H1 (cell line): ENCODE results near the gene VAT1. TPM values are rescaled to one million over a fixed set of nuclear protein-coding genes. Genes with fewer than 3 reads are reported as not detected.
A peak's percentile ranks its signal among the peaks of the same experiment; 100 is the strongest.

Source experiments
- CTCF ChIA-PET: fragments of 300-600 bp; sonication (Branson Sonifier 250); formaldehyde crosslinking; loops from one replicate; lab custom pipeline; 2021; ENCODE audit not compliant: partially characterized antibody; lab: Charles Lee
- POLR2A ChIA-PET: fragments of 300-600 bp; sonication (Branson Sonifier 250); formaldehyde crosslinking; loops from one replicate; lab custom pipeline; 2021; ENCODE audit warnings: inconsistent platforms; ENCODE audit not compliant: partially characterized antibody; lab: Charles Lee
- DNase-seq, 2 experiments: peaks; one replicate each; pipeline versions ENCODE4 v3.0.0 to v3.0.0-alpha.2; 2010 to 2022; ENCODE audit warnings: low spot score in 2 of 2, low read depth in 1 of 2, mixed read lengths in 1 of 2
- FAIRE-seq: peaks from 2 replicates; lab custom pipeline; 2011; peaks lifted over from hg19 to GRCh38; lab: Jason Lieb, UNC
- H2AFZ ChIP-seq: 2 replicates; pipeline ENCODE4 v1.8.1; 2012; ENCODE audit warnings: low read length, inconsistent platforms
- H2AK5ac ChIP-seq: 2 replicates; pipeline ENCODE4 v1.6.1; 2013; ENCODE audit warnings: low read depth, low read length
- H2BK120ac ChIP-seq: replicated peaks from 2 replicates; pipeline ENCODE3; 2013; ENCODE audit warnings: low read depth, low read length, inconsistent platforms
- H2BK12ac ChIP-seq: 2 replicates; pipeline ENCODE4 v1.6.1; 2013; ENCODE audit warnings: low read depth, low read length
- H2BK15ac ChIP-seq: 2 replicates; pipeline ENCODE4 v1.6.1; 2013; ENCODE audit warnings: low read length
- H2BK20ac ChIP-seq: 2 replicates; pipeline ENCODE4 v1.6.1; 2013; ENCODE audit warnings: low read length
- H2BK5ac ChIP-seq: 2 replicates; pipeline ENCODE4 v1.6.1; 2013; ENCODE audit warnings: low read depth, low read length
- H3K14ac ChIP-seq: 2 replicates; pipeline ENCODE4 v1.6.1; 2013; ENCODE audit warnings: inconsistent platforms; ENCODE audit not compliant: insufficient read length
- H3K18ac ChIP-seq: 2 replicates; pipeline ENCODE4 v1.6.1; 2013; ENCODE audit warnings: low read length; ENCODE audit errors: extremely low read depth
- H3K23ac ChIP-seq: 2 replicates; pipeline ENCODE4 v1.6.1; 2013; ENCODE audit warnings: inconsistent platforms; ENCODE audit not compliant: insufficient read length
- H3K23me2 ChIP-seq: 2 replicates; pipeline ENCODE4 v1.6.1; 2013; ENCODE audit warnings: low read depth, low read length
- H3K27ac ChIP-seq: 2 replicates; pipeline ENCODE4 v1.6.1; 2011; ENCODE audit warnings: low read depth, low read length, inconsistent platforms
- H3K27me3 ChIP-seq, 4 experiments: replicated peaks in 1 of 4; 1 replicate in 1 of 4; 2 replicates in 3 of 4; pipeline versions ENCODE4 v1.6.1 to v1.8.1; 2011 to 2013; ENCODE audit warnings: low read length in 3 of 4, mild to moderate bottlenecking in 3 of 4, inconsistent platforms in 2 of 4, mixed read lengths in 2 of 4, moderate library complexity in 1 of 4; ENCODE audit not compliant: control insufficient read depth in 3 of 4, insufficient read depth in 3 of 4; ENCODE audit errors: extremely low read depth in 1 of 4
- H3K36me3 ChIP-seq, 4 experiments: 2 replicates each; pipeline versions ENCODE4 v1.6.1 to v1.8.1; 2011 to 2013; ENCODE audit warnings: mild to moderate bottlenecking in 4 of 4, low read length in 3 of 4, moderate library complexity in 2 of 4, control low read depth in 1 of 4, inconsistent platforms in 1 of 4; ENCODE audit not compliant: insufficient read depth in 4 of 4, control insufficient read depth in 2 of 4
- H3K4ac ChIP-seq: replicated peaks from 2 replicates; pipeline ENCODE3; 2013; ENCODE audit warnings: low read length, low read depth, mixed read lengths, inconsistent platforms; ENCODE audit not compliant: insufficient read length
- H3K4me1 ChIP-seq, 4 experiments: replicated peaks in 1 of 4; 1 replicate in 1 of 4; 2 replicates in 3 of 4; pipeline versions ENCODE4 v1.6.1 to v1.8.1; 2011 to 2013; ENCODE audit warnings: low read length in 3 of 4, inconsistent platforms in 2 of 4, mixed read lengths in 1 of 4; ENCODE audit not compliant: insufficient read depth in 4 of 4, control insufficient read depth in 3 of 4
- H3K4me2 ChIP-seq, 2 experiments: 2 replicates each; pipeline versions ENCODE4 v1.6.1 to v1.8.1; 2011 to 2013; ENCODE audit warnings: low read depth in 2 of 2, low read length in 2 of 2, control low read depth in 1 of 2, inconsistent platforms in 1 of 2, mild to moderate bottlenecking in 1 of 2; ENCODE audit not compliant: insufficient read depth in 1 of 2
- H3K4me3 ChIP-seq, 4 experiments: fragments of 200-600, 300-600 bp in 1 of 4; sonication (generic), shearing (Covaris generic), sonication (Bioruptor Twin) in 1 of 4; 2 replicates each; pipeline versions ENCODE4 v1.5.1 to v1.8.1; 2011 to 2016; ENCODE audit warnings: low read length in 4 of 4, low read depth in 3 of 4, control low read depth in 2 of 4, inconsistent platforms in 2 of 4, mild to moderate bottlenecking in 2 of 4, mixed read lengths in 1 of 4, moderate library complexity in 1 of 4; ENCODE audit not compliant: insufficient read depth in 2 of 4; ENCODE audit errors: extremely low read depth in 1 of 4
- H3K56ac ChIP-seq: replicated peaks from 2 replicates; pipeline ENCODE3; 2013; ENCODE audit warnings: low read depth, mild to moderate bottlenecking, mixed read lengths, low read length, inconsistent platforms; ENCODE audit not compliant: insufficient read length
- H3K79me1 ChIP-seq: 2 replicates; pipeline ENCODE4 v1.6.1; 2013; ENCODE audit warnings: low read depth, low read length, control low read depth
- H3K79me2 ChIP-seq, 2 experiments: 2 replicates each; pipeline versions ENCODE4 v1.6.1 to v1.8.1; 2012 to 2013; ENCODE audit warnings: low read length in 2 of 2, mild to moderate bottlenecking in 2 of 2, inconsistent platforms in 1 of 2; ENCODE audit not compliant: insufficient read depth in 2 of 2, control insufficient read depth in 1 of 2
- H3K9ac ChIP-seq, 4 experiments: replicated peaks in 1 of 4; 1 replicate in 1 of 4; 2 replicates in 3 of 4; pipeline versions ENCODE4 v1.6.1 to v1.8.1; 2011 to 2013; ENCODE audit warnings: low read depth in 3 of 4, low read length in 3 of 4, control low read depth in 2 of 4, mild to moderate bottlenecking in 2 of 4, moderate library complexity in 2 of 4, inconsistent platforms in 1 of 4; ENCODE audit errors: extremely low read depth in 1 of 4
- H3K9me3 ChIP-seq, 2 experiments: 2 replicates each; pipeline versions ENCODE4 v1.6.1 to v1.8.1; 2012 to 2013; ENCODE audit warnings: mild to moderate bottlenecking in 2 of 2, moderate library complexity in 2 of 2, control low read depth in 1 of 2, inconsistent platforms in 1 of 2, low read depth in 1 of 2, low read length in 1 of 2, mixed read lengths in 1 of 2; ENCODE audit not compliant: insufficient read depth in 2 of 2
- H4K20me1 ChIP-seq, 2 experiments: replicated peaks in 1 of 2; 2 replicates each; pipeline versions ENCODE3 to v1.8.1; 2011 to 2013; ENCODE audit warnings: inconsistent platforms in 2 of 2, low read length in 2 of 2, mild to moderate bottlenecking in 1 of 2; ENCODE audit not compliant: insufficient read depth in 2 of 2, control insufficient read depth in 1 of 2
- H4K5ac ChIP-seq: 2 replicates; pipeline ENCODE4 v1.6.1; 2013; ENCODE audit warnings: low read length, low read depth, mixed read lengths, inconsistent platforms; ENCODE audit not compliant: insufficient read length
- H4K8ac ChIP-seq: 2 replicates; pipeline ENCODE4 v1.8.0; 2013; ENCODE audit warnings: mild to moderate bottlenecking, moderate library complexity, low read length, inconsistent platforms; ENCODE audit not compliant: insufficient read depth; ENCODE audit errors: extremely low read depth
- H4K91ac ChIP-seq: replicated peaks from 2 replicates; pipeline ENCODE3; 2013; ENCODE audit warnings: low read length, mixed read lengths, inconsistent platforms; ENCODE audit not compliant: insufficient read length
- BCL11A ChIP-seq, 2 experiments: IDR thresholded peaks; one replicate each; pipeline ENCODE4 v1.6.1; 2011; ENCODE audit warnings: low read depth in 2 of 2, low read length in 2 of 2, mild to moderate bottlenecking in 2 of 2
- CREB1 ChIP-seq: IDR thresholded peaks from 2 replicates; pipeline ENCODE4 v1.6.1; 2012; ENCODE audit warnings: inconsistent platforms
- GTF2F1 ChIP-seq: IDR thresholded peaks from 2 replicates; pipeline ENCODE4 v1.6.1; 2012; ENCODE audit warnings: low read depth, low read length, improper control_type of control experiment, borderline replicate concordance
- NANOG ChIP-seq: IDR thresholded peaks from 2 replicates; pipeline ENCODE4 v1.6.1; 2011; ENCODE audit warnings: low read length, low read depth, mild to moderate bottlenecking, inconsistent platforms; ENCODE audit not compliant: insufficient read depth, poor library complexity, severe bottlenecking
- PHF8 ChIP-seq: fragments of 200-600 bp; sonication (generic); conservative IDR thresholded peaks from 2 replicates; pipeline ENCODE4 v1.7.1; 2012; ENCODE audit warnings: low read depth, mild to moderate bottlenecking, inconsistent platforms, low read length, moderate library complexity
- POLR2AphosphoS5 ChIP-seq: IDR thresholded peaks from 2 replicates; pipeline ENCODE4 v1.6.1; 2011; ENCODE audit warnings: low read depth, low read length
- RBBP5 ChIP-seq: IDR thresholded peaks from 2 replicates; pipeline ENCODE4 v1.7.1; 2012; ENCODE audit warnings: low read depth, mild to moderate bottlenecking, inconsistent platforms, low read length, moderate library complexity, borderline replicate concordance
- RXRA ChIP-seq: IDR thresholded peaks from 2 replicates; pipeline ENCODE4 v1.6.1; 2011; ENCODE audit warnings: low read depth, mild to moderate bottlenecking, low read length, moderate library complexity; ENCODE audit not compliant: insufficient read depth
- YY1 ChIP-seq: IDR thresholded peaks from 2 replicates; pipeline ENCODE4 v1.6.1; 2011; ENCODE audit warnings: low read depth, mild to moderate bottlenecking, low read length
- ZNF274 ChIP-seq: IDR thresholded peaks from 2 replicates; pipeline ENCODE4 v1.7.0; 2012; ENCODE audit warnings: low read length, borderline replicate concordance; ENCODE audit errors: extremely low read depth
- WGBS, 2 experiments: shearing (Covaris generic) in 1 of 2; methylation state at CpG; one replicate each; pipeline versions ENCODE4 v1.1.6 to v1.1.7; 2013 to 2015; ENCODE audit warnings: low lambda C conversion rate in 2 of 2, mixed read lengths in 2 of 2, inconsistent platforms in 1 of 2, low coverage in 1 of 2, missing lambda C conversion rate in 1 of 2; ENCODE audit not compliant: insufficient replicate concordance in 2 of 2, insufficient coverage in 1 of 2, insufficient read length in 1 of 2; ENCODE audit errors: extremely low coverage in 1 of 2, missing lambda C conversion rate in 1 of 2; 5-methylcytosine and 5-hydroxymethylcytosine counted together
- polyA plus RNA-seq, 7 experiments: library from polyadenylated mRNA; depleted of rRNA in 3 of 7; stranded (reverse) in 5 of 7; unstranded in 2 of 7; fragments of >200 nt in 5 of 7; fragments of 200-250 nt in 2 of 7; gene quantifications; 1 replicate in 5 of 7; 2 replicates in 1 of 7; 4 replicates in 1 of 7; pipeline versions ENCODE4 v1.2.1 to v1.2.3, GENCODE V29; 2011 to 2013; ENCODE audit warnings: missing spikeins in 2 of 7, mixed read lengths in 2 of 7
- total RNA-seq: library from RNA; stranded (reverse); fragmentation: NEBNext Ultra II Directional; extraction: Animal tissue kit (Norgen Biotek cat#: 25700); gene quantifications from 2 replicates; pipeline ENCODE4 v1.2.1, GENCODE V29; 2021

Gene VAT1
- total and polyA plus RNA-seq, 2 of the 8 experiments (the other 6 are each of a cell fraction or from before 2014, with no cell fraction given): 200 to 295 TPM

GRCh38 chr17:43019418-43019817 is 2.8 kb downstream of the VAT1 start:
- TF ChIP-seq YY1 (no peak), NANOG (no peak), ZNF274 (no peak), RXRA (no peak), PHF8 (no peak), GTF2F1 (no peak), POLR2AphosphoS5 (no peak), RBBP5 (no peak), CREB1 (no peak), BCL11A (IDR thresholded peaks at IDR 0.05; ENCODE audit: low read depth in 2 of 2, low read length in 2 of 2) (no peak)
- H2BK120ac ChIP-seq: no peak overlapping the region
- H3K9me3 ChIP-seq: no peaks in the 10 kb centered on the region
- H3K4ac ChIP-seq: no peak overlapping the region
- peaks cover 17% of the 10 kb centered on the region for H3K79me1 ChIP-seq
- H3K23ac ChIP-seq: no peak overlapping the region
- no peak overlapping the region for H3K27ac ChIP-seq
- FAIRE-seq: no peak
- H2BK12ac ChIP-seq: no peak overlapping the region
- no peak overlapping the region for H3K14ac ChIP-seq
- H4K91ac ChIP-seq: no peak overlapping the region
- peaks cover 10% of the 10 kb centered on the region in 2 experiments for H4K20me1 ChIP-seq
- H3K4me3 ChIP-seq: no peak overlapping the region
- peak overlapping the region; percentile 18 to 86; a peak in 3 of 4 replicates for H3K4me2 ChIP-seq
- no peak overlapping the region for H2BK15ac ChIP-seq
- peaks cover 6 to 18% (median 12%) of the 10 kb centered on the region in 4 experiments for H3K4me1 ChIP-seq
- H2BK5ac ChIP-seq: peak overlapping the region; percentile 49; the same call in 1 of the 2 replicates
- no peak overlapping the region for H4K5ac ChIP-seq
- no peak overlapping the region for H3K56ac ChIP-seq
- no peak overlapping the region for H3K18ac ChIP-seq
- no peak overlapping the region; the same call in 1 of the 2 replicates for H4K8ac ChIP-seq
- H3K36me3 ChIP-seq: peaks cover 6 to 39% (median 12%) of the 10 kb centered on the region in 4 experiments; a peak in 7 of 8 replicates
- H2AFZ ChIP-seq: no peak overlapping the region
- WGBS, 2 experiments: 82% methylated on average over 7 of the region's 7 CpGs; no CpG with 5 or more reads in 1 of the 2 experiments
- ChIA-PET CTCF (interaction anchor here (0.6 to 1.0 kb wide), 3 partner anchors 13 to 291 kb away, joined by 3 to 4 read pairs (median 3); partner anchors contain the start of gene BRCA1), POLR2A (interaction anchor here (0.6 to 10.8 kb wide), 9 partner anchors 8 to 1341 kb away, joined by 3 to 123 read pairs (median 3); partner anchors contain the start of genes IFI35, PTGES3L, RPL27 and RUNDC1)
- H2BK20ac ChIP-seq: no peak overlapping the region
- H3K9ac ChIP-seq: no peak overlapping the region
- no peak for DNase-seq
- peaks cover 8% of the 10 kb centered on the region; the same call in 1 of the 2 replicates for H3K23me2 ChIP-seq
- H3K79me2 ChIP-seq: peaks cover 0 to 35% of the 10 kb centered on the region in 2 experiments; a peak in 3 of 4 replicates
- H2AK5ac ChIP-seq: no peak overlapping the region
- H3K27me3 ChIP-seq: no peaks in the 10 kb centered on the region
